ENCODE results near the gene FXYD1. TPM values are rescaled to one million over a fixed set of nuclear protein-coding genes. Genes with fewer than 3 reads are reported as not detected.

Gene FXYD1
- total and polyA plus RNA-seq, 2 of the 8 experiments (the other 6 are each of a cell fraction or from before 2014, with no cell fraction given), result 1.6 to 8.1 TPM

GRCh38 chr19:35176181-35176570 is 37.6 kb downstream of the FXYD1 start:
- WGBS, 2 experiments (ENCODE audit: extremely low coverage in 1 of 2, insufficient coverage in 1 of 2, insufficient read length in 1 of 2, insufficient replicate concordance in 2 of 2, low coverage in 1 of 2, low lambda C conversion rate in 2 of 2, missing lambda C conversion rate in 1 of 2), result 87% methylated on average over 3 of the region's 3 CpGs; no CpG with 5 or more reads in 1 of the 2 experiments
- POLR2A ChIA-PET (ENCODE audit: partially characterized antibody), result interaction anchor here (0.7 to 2.2 kb wide), 4 partner anchors 9 to 22 kb away, joined by 3 to 5 read pairs (median 4); partner anchors contain the start of gene FXYD5
- TF ChIP-seq SAP30 (IDR thresholded peaks at IDR 0.05; ENCODE audit: insufficient read depth, insufficient replicate concordance, low read length), result no peak
- no peak for TF ChIP-seq BACH1 (IDR thresholded peaks at IDR 0.05; ENCODE audit: low read length)
- TF ChIP-seq JUND (IDR thresholded peaks at IDR 0.05; ENCODE audit: low read length), result no peak
- TF ChIP-seq SIRT6 (IDR thresholded peaks at IDR 0.05; ENCODE audit: low read length), result no peak
- no peak for TF ChIP-seq MAFK (IDR thresholded peaks at IDR 0.05; ENCODE audit: low read depth, low read length)
- no peak for TF ChIP-seq ATF2 (IDR thresholded peaks at IDR 0.05; ENCODE audit: low read length)
- no peak for TF ChIP-seq SP1 (IDR thresholded peaks at IDR 0.05; ENCODE audit: low read depth, low read length)
- no peak for TF ChIP-seq CBX8 (IDR thresholded peaks at IDR 0.05; ENCODE audit: borderline replicate concordance, low read depth, low read length)
- no peak for TF ChIP-seq ASH2L (IDR thresholded peaks at IDR 0.05; ENCODE audit: low read length)
- no peak for TF ChIP-seq KDM1A (IDR thresholded peaks at IDR 0.05; ENCODE audit: borderline replicate concordance, low read length)
- no peak for TF ChIP-seq HDAC2 (IDR thresholded peaks at IDR 0.05; ENCODE audit: borderline replicate concordance in 1 of 2, low read depth in 2 of 2, low read length in 2 of 2)
- no peak for TF ChIP-seq JUN (IDR thresholded peaks at IDR 0.05; ENCODE audit: low read depth, low read length)
- no peak for TF ChIP-seq HDAC6 (IDR thresholded peaks at IDR 0.05; ENCODE audit: low read depth, low read length)

More at GRCh38 chr19:35176181-35176570, 37.6 kb downstream of the FXYD1 start:
- no peak overlapping the region for H2BK5ac ChIP-seq (ENCODE audit: low read depth, low read length)
- CTCF ChIA-PET (ENCODE audit: partially characterized antibody), result interaction anchor here (0.7 to 1.5 kb wide), 2 partner anchors 24 to 34 kb away, joined by 3 to 5 read pairs; no protein-coding TSS in a partner anchor
- no peak overlapping the region for H4K5ac ChIP-seq (ENCODE audit: insufficient read length, low read depth, low read length)
- no peak overlapping the region for H3K4ac ChIP-seq (replicated peaks; ENCODE audit: insufficient read length, low read depth, low read length)
- no peak overlapping the region for H3K23ac ChIP-seq (ENCODE audit: insufficient read length)
- H3K27ac ChIP-seq (ENCODE audit: low read depth, low read length), result no peak overlapping the region
- no peaks in the 10 kb centered on the region for H3K27me3 ChIP-seq (replicated peaks in 1 of 4; ENCODE audit: control insufficient read depth in 3 of 4, extremely low read depth in 1 of 4, insufficient read depth in 3 of 4, low read length in 3 of 4)
- no peak overlapping the region for H3K4me2 ChIP-seq (ENCODE audit: insufficient read depth in 1 of 2, low read depth in 2 of 2, low read length in 2 of 2)
- no peak overlapping the region for H2AK5ac ChIP-seq (ENCODE audit: low read depth, low read length)
- H2BK12ac ChIP-seq (ENCODE audit: low read depth, low read length), result no peak overlapping the region
- H3K9me3 ChIP-seq (ENCODE audit: insufficient read depth in 2 of 2, low read depth in 1 of 2, low read length in 1 of 2), result no peaks in the 10 kb centered on the region
- DNase-seq (ENCODE audit: low read depth in 1 of 2, low spot score in 2 of 2), result no peak
- no peak overlapping the region for H3K9ac ChIP-seq (replicated peaks in 1 of 4; ENCODE audit: extremely low read depth in 1 of 4, low read depth in 3 of 4, low read length in 3 of 4)
- no peak overlapping the region for H2AFZ ChIP-seq (ENCODE audit: low read length)
- no peaks in the 10 kb centered on the region for H3K79me2 ChIP-seq (ENCODE audit: control insufficient read depth in 1 of 2, insufficient read depth in 2 of 2, low read length in 2 of 2)
- no peaks in the 10 kb centered on the region for H4K20me1 ChIP-seq (replicated peaks in 1 of 2; ENCODE audit: control insufficient read depth in 1 of 2, insufficient read depth in 2 of 2, low read length in 2 of 2)
- H3K14ac ChIP-seq (ENCODE audit: insufficient read length), result no peak overlapping the region
- no peak overlapping the region for H2BK15ac ChIP-seq (ENCODE audit: low read length)
- H2BK20ac ChIP-seq (ENCODE audit: low read length), result no peak overlapping the region
- H3K4me3 ChIP-seq (ENCODE audit: extremely low read depth in 1 of 4, insufficient read depth in 2 of 4, low read depth in 3 of 4, low read length in 4 of 4), result no peak overlapping the region
- no peak overlapping the region for H4K91ac ChIP-seq (replicated peaks; ENCODE audit: insufficient read length, low read length)
- H2BK120ac ChIP-seq (replicated peaks; ENCODE audit: low read depth, low read length), result no peak overlapping the region
- H3K23me2 ChIP-seq (ENCODE audit: low read depth, low read length), result no peaks in the 10 kb centered on the region
- H4K8ac ChIP-seq (ENCODE audit: extremely low read depth, insufficient read depth, low read length), result no peak overlapping the region
- H3K56ac ChIP-seq (replicated peaks; ENCODE audit: insufficient read length, low read depth, low read length), result no peak overlapping the region
- no peaks in the 10 kb centered on the region for H3K36me3 ChIP-seq (ENCODE audit: control insufficient read depth in 2 of 4, insufficient read depth in 4 of 4, low read length in 3 of 4)
- no peak overlapping the region for H3K18ac ChIP-seq (ENCODE audit: extremely low read depth, low read length)
- H3K4me1 ChIP-seq (replicated peaks in 1 of 4; ENCODE audit: control insufficient read depth in 3 of 4, insufficient read depth in 4 of 4, low read length in 3 of 4), result no peaks in the 10 kb centered on the region
- no peaks in the 10 kb centered on the region for H3K79me1 ChIP-seq (ENCODE audit: low read depth, low read length)
- FAIRE-seq, result no peak

Data from H1 (cell line).